ENCODE measurements around the gene PHACTR1.

PHACTR1 gene

DNA sequence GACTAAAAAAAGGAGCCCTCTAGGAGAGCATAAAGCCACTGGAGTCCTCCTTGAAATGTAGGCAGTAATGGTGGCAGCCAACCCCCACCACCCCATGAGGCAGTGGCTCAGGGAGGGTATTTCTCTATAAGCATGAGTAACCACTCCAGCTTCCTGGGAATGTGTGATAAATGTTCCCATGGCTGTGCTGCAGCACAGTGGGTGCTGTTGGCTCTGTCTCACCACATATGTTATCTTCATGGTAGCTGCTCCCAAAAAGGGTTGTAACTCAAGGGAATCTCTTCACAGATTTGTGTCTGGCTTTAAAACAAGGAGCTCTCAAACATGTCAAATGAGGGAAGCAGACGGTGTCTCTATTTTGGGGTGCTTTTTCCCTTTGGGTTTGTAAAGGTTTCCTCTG lies 7.5 kb upstream of the PHACTR1 start:
- TF ChIP-seq, protein P1, sequence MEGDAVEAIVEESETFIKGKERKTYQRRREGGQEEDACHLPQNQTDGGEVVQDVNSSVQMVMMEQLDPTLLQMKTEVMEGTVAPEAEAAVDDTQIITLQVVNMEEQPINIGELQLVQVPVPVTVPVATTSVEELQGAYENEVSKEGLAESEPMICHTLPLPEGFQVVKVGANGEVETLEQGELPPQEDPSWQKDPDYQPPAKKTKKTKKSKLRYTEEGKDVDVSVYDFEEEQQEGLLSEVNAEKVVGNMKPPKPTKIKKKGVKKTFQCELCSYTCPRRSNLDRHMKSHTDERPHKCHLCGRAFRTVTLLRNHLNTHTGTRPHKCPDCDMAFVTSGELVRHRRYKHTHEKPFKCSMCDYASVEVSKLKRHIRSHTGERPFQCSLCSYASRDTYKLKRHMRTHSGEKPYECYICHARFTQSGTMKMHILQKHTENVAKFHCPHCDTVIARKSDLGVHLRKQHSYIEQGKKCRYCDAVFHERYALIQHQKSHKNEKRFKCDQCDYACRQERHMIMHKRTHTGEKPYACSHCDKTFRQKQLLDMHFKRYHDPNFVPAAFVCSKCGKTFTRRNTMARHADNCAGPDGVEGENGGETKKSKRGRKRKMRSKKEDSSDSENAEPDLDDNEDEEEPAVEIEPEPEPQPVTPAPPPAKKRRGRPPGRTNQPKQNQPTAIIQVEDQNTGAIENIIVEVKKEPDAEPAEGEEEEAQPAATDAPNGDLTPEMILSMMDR (IDR thresholded peaks at IDR 0.05; ENCODE audit: low read depth, low read length) = no peak
- DNase-seq (ENCODE audit: extremely low read depth, low read depth) = no peak

DNA sequence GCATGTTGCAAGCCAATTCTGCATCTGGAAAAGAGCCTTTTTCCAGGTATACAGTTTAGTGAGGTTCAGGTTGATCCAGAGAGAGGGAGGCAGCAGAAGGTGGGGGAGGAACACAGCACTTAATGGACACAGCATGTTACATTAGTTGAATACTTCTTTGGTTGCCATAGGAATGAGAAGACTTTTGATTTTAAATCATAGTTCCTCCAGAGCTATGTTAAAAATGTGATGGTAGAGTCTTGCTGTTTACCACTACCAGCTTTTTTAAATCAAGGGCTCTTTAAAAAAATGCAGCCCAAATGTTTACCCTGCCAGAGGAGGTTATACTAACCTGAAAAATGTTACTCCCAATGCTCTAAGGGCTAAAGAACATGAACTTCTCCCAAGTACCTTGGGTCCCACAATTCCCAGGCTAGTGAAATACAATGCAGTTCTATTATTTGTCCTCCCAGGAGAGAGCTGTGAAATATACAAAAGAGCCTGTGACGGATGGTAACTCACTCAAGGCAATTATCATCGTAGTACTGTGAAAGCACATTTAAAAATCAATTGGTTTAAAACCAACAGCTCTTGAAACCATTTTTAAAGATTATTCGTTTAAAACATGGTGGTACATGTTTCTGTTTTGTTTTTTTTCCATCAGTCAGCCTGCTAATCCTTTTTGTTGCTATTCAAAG lies 6.9 kb upstream of the PHACTR1 start:
- no peak for DNase-seq (ENCODE audit: extremely low read depth, low read depth)
- TF ChIP-seq, protein P1 (IDR thresholded peaks at IDR 0.05; ENCODE audit: low read depth, low read length) = no peak

DNA sequence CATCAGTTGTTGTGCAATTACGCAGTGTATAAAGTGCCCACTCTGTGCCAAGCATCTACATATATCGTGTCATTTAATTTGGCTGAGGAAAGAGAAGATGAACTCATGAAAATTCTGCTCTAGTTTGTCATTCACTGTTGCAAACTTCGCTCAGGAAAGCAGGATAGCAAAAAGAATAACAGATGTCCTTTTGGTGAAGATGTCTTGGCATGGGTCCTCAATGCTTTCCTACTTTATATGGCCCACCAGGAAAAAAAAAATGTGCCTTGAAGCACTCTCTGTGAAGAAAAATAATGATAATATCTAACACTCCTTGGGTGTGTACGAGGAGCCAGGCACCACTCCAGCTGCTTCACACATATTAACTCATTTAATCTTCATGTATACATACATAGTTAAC lies 5.6 kb upstream of the PHACTR1 start:
- TF ChIP-seq, protein P1 (IDR thresholded peaks at IDR 0.05; ENCODE audit: low read depth, low read length) = no peak
- DNase-seq (ENCODE audit: extremely low read depth, low read depth) = no peak

DNA sequence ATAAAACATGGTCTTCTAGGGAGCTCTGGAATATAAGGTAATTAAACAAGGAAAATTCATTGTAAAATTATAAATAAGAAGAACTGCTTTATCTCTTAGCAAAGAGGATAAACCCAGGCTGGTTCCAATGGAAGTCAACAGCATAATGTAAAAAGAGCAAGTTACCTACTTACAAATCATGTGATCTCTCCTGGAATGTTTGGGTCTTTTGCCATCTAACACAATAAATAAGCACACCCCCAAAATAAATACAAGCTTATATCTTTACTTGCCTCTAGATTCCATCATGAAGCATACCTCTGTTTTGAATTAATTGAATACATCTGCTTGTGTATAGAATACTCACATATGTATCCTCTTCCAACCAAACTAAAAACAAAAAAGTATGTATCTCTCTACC lies 2.5 kb upstream of the PHACTR1 start:
- TF ChIP-seq, protein P1 (IDR thresholded peaks at IDR 0.05; ENCODE audit: low read depth, low read length) = no peak
- no peak for DNase-seq (ENCODE audit: extremely low read depth, low read depth)

DNA sequence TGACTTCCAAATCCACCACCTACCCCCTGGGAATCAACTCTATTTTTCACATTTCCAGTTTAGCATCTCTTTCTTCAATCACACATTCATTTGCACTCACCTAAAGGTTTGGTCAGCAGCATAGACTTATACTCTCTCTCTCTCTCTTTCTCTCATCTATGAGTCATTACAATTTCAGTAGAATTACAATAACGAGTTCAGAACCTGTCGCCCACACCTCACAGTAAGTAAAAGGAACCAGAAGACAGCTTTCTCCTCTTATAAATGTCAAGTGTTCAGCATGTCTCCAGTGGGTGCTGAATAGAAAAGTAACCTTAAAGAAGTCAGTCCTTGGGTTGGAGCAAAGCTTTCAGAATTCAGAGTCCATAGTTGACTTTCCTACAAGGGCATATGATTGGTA lies 1.1 kb upstream of the PHACTR1 start:
- TF ChIP-seq, protein P1 (IDR thresholded peaks at IDR 0.05; ENCODE audit: low read depth, low read length) = no peak

DNA sequence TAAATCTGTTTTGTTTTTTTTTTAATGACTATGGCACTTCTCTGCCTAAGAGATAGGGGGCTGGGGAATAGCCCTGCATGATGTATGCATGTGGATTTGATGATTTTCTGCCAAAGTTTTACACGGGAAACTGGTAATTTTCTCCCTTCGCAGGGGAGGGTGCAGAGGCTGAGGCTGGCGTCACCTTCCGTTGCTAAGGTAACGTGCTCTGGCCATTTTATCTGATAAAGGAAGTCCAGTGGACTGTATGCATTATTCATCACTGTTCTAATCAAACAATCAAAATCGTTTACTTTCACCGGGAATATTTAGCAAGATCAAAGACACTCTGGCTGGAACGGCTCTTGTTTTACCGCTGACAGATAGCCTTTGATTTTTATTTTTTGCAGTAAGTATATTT lies 789 bp downstream of the PHACTR1 start:
- TF ChIP-seq, protein P1 (IDR thresholded peaks at IDR 0.05; ENCODE audit: low read depth, low read length) = no peak
- DNase-seq (ENCODE audit: extremely low read depth, low read depth) = no peak

More for the DNA sequence above, 1.1 kb upstream of the PHACTR1 start:
- DNase-seq (ENCODE audit: extremely low read depth, low read depth) = no peak

DNA sequence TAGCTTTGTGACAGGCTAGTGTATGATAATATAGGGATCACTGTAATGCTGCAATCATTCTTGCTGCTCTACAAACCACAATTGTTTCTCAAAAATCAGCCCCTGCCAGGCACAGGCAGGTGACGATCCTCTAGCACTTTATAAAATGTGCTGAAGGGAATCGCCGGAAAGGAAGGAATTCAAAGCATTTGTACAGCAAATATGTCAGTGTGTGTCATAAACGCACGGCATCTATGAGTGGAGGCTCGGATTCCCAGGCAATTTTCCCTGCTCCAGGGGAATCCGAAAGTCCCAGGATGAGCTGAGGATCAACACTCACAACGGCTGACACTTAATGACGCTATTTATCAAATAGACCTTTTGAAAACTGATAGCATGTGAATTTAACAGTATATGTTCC lies 1.4 kb downstream of the PHACTR1 start:
- TF ChIP-seq, protein P1 (IDR thresholded peaks at IDR 0.05; ENCODE audit: low read depth, low read length) = no peak
- DNase-seq (ENCODE audit: extremely low read depth, low read depth) = no peak
